ENCODE results near the gene RCHY1. TPM values are rescaled to one million over a fixed set of nuclear protein-coding genes. Genes with fewer than 3 reads are reported as not detected.

RCHY1 gene
- total and polyA plus RNA-seq, 2 donors from 2014 or later: 27.8 to 40.2 TPM

DNA sequence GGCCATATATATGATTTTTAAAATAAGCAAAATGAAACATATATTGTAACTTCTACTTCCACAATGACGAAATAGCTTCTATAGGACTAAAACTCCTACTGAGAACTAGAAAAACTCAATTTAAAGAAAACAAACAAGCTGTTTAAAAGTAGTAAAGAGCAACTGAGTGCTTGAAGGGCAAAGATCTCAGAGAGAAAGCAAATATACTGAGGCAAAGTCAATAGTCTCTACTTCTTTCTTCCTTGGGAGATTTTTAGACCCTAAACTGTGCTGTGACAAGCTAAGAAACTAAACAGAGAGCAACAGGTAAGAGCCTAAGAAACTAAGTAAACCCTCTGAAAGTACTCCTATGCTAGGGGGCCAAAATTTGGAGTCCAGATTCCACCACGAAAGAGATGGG, 8.6 kb downstream of the RCHY1 start:
- intact Hi-C loops (cut with DNase I): no loop called here
- no peaks in the 10 kb centered on the region for H3K27me3 ChIP-seq (ENCODE audit: control insufficient read depth, insufficient read depth, low read length)
- no peak overlapping the region for H3K9ac ChIP-seq (ENCODE audit: low read length in 3 of 3)
- DNase-seq (no peak), FAIRE-seq (no peak)
- no peak overlapping the region for H3K4me3 ChIP-seq (ENCODE audit: low read length in 3 of 3)
- no peak overlapping the region for H3K27ac ChIP-seq (ENCODE audit: low read depth in 2 of 2, low read length in 2 of 2)
- no peaks in the 10 kb centered on the region for H3K9me3 ChIP-seq (ENCODE audit: control insufficient read depth in 2 of 3, insufficient read depth in 1 of 3, low read length in 3 of 3)
- TF ChIP-seq, protein P1, sequence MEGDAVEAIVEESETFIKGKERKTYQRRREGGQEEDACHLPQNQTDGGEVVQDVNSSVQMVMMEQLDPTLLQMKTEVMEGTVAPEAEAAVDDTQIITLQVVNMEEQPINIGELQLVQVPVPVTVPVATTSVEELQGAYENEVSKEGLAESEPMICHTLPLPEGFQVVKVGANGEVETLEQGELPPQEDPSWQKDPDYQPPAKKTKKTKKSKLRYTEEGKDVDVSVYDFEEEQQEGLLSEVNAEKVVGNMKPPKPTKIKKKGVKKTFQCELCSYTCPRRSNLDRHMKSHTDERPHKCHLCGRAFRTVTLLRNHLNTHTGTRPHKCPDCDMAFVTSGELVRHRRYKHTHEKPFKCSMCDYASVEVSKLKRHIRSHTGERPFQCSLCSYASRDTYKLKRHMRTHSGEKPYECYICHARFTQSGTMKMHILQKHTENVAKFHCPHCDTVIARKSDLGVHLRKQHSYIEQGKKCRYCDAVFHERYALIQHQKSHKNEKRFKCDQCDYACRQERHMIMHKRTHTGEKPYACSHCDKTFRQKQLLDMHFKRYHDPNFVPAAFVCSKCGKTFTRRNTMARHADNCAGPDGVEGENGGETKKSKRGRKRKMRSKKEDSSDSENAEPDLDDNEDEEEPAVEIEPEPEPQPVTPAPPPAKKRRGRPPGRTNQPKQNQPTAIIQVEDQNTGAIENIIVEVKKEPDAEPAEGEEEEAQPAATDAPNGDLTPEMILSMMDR (IDR thresholded peaks at IDR 0.05; ENCODE audit: borderline replicate concordance, extremely low read depth, insufficient read depth): no peak
- peaks cover 0 to 5% (median 2%) of the 10 kb centered on the region in 3 donors for H3K4me1 ChIP-seq (ENCODE audit: control insufficient read depth in 2 of 3, insufficient read depth in 2 of 3, low read depth in 1 of 3, low read length in 3 of 3)
- peaks cover 0 to 8% (median 7%) of the 10 kb centered on the region in 3 donors for H3K36me3 ChIP-seq (ENCODE audit: control insufficient read depth in 2 of 3, insufficient read depth in 3 of 3, low read length in 3 of 3)

DNA sequence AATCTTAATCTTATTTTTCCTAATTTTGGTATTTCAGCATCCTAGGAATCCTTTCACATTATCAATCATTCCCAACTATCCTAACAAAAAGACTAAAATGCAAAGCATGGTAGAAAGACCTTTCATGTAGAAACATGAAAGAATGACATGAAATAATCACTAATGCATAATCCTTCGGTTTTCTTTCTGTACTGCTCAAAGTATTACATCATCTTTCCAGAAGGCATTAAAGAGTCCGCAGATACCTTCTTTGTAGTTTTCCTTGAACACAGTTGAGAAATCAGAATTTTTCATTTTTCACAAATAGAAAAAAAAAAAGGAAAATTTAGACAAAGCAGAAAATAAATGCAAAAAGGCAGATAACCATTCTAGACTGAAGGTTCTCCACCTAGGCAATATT, 11.5 kb downstream of the RCHY1 start:
- DNase-seq (no peak), FAIRE-seq (no peak)
- Histone ChIP-seq H3K9me3 (ENCODE audit: control insufficient read depth in 2 of 3, insufficient read depth in 1 of 3, low read length in 3 of 3) (no peaks in the 10 kb centered on the region), H3K27me3 (ENCODE audit: control insufficient read depth, insufficient read depth, low read length) (no peaks in the 10 kb centered on the region), H3K9ac (ENCODE audit: low read length in 3 of 3) (no peak overlapping the region), H3K36me3 (ENCODE audit: control insufficient read depth in 2 of 3, insufficient read depth in 3 of 3, low read length in 3 of 3) (peaks cover 6 to 24% (median 10%) of the 10 kb centered on the region in 3 donors), H3K4me3 (ENCODE audit: low read length in 3 of 3) (no peak overlapping the region), H3K4me1 (ENCODE audit: control insufficient read depth in 2 of 3, insufficient read depth in 2 of 3, low read depth in 1 of 3, low read length in 3 of 3) (no peaks in the 10 kb centered on the region), H3K27ac (ENCODE audit: low read depth in 2 of 2, low read length in 2 of 2) (no peak overlapping the region)
- intact Hi-C loops (cut with DNase I): no loop called here
- TF ChIP-seq, protein P1 (IDR thresholded peaks at IDR 0.05; ENCODE audit: borderline replicate concordance, extremely low read depth, insufficient read depth): no peak

DNA sequence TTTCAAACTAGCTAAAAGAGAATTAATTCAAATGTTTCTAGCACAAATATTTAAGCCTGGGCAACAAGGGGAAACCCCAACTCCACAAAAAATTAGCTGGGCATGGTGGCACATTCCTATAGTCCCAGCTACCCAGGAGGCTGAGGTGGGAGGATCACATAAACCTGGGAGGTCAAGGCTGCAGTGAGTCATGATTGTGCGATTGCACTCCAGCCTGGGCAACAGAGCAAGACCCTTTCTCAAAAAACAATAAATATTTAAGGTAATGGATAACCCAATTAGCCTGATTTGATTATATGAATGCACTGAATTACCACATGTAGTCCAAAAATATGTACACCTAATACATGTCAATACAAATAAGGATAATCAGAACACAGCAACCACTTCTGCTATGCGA, 14.3 kb downstream of the RCHY1 start:
- H3K36me3 ChIP-seq (ENCODE audit: control insufficient read depth in 2 of 3, insufficient read depth in 3 of 3, low read length in 3 of 3): peaks cover 7 to 20% (median 10%) of the 10 kb centered on the region in 3 donors

More for the DNA sequence above, 14.3 kb downstream of the RCHY1 start:
- Histone ChIP-seq H3K4me3 (ENCODE audit: low read length in 3 of 3) (no peak overlapping the region), H3K9me3 (ENCODE audit: control insufficient read depth in 2 of 3, insufficient read depth in 1 of 3, low read length in 3 of 3) (no peaks in the 10 kb centered on the region), H3K9ac (ENCODE audit: low read length in 3 of 3) (no peak overlapping the region), H3K27ac (ENCODE audit: low read depth in 2 of 2, low read length in 2 of 2) (no peak overlapping the region), H3K27me3 (ENCODE audit: control insufficient read depth, insufficient read depth, low read length) (no peaks in the 10 kb centered on the region), H3K4me1 (ENCODE audit: control insufficient read depth in 2 of 3, insufficient read depth in 2 of 3, low read depth in 1 of 3, low read length in 3 of 3) (no peaks in the 10 kb centered on the region)
- FAIRE-seq (no peak), DNase-seq (no peak)
- intact Hi-C loops (cut with DNase I): no loop called here
- TF ChIP-seq, protein P1 (IDR thresholded peaks at IDR 0.05; ENCODE audit: borderline replicate concordance, extremely low read depth, insufficient read depth): no peak

Measured in kidney (tissue), 14 donors.